Measurements from ENCODE around the gene PRKN. TPM values are rescaled to one million over a fixed set of nuclear protein-coding genes. Genes with fewer than 3 reads are reported as not detected.

The PRKN gene
- total RNA-seq, 1 experiment from 2014 or later = 0.46 TPM

DNA sequence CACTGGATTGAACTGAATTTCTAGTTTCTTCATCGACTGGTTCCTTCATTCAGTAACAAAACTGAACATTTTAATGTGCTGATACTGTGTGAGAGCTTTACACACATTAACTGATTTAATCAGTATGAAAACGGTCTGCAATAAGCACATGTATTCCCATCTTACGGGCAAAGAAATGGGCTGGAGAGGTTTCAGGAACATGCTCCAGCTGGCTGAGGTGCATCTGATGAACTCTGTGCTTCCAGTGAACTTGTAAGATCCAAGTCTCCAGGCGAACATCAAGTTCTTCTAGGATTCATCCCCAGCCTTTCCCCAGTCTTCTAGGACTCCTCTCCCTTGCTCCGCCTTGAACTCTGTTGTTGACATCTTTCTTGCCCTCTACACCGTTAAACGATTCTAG is 1233.0 kb downstream of the PRKN start:
- POLR2A ChIA-PET = no interaction called here
- intact Hi-C loops (cut with micrococcal nuclease; ENCODE audit: unreplicated experiment) = no loop called here
- in situ Hi-C loops (cut with HindIII; ENCODE audit: low pct_unique_long_range_greater_than_20kb, low sequenced_read_pairs) = no loop called here

DNA sequence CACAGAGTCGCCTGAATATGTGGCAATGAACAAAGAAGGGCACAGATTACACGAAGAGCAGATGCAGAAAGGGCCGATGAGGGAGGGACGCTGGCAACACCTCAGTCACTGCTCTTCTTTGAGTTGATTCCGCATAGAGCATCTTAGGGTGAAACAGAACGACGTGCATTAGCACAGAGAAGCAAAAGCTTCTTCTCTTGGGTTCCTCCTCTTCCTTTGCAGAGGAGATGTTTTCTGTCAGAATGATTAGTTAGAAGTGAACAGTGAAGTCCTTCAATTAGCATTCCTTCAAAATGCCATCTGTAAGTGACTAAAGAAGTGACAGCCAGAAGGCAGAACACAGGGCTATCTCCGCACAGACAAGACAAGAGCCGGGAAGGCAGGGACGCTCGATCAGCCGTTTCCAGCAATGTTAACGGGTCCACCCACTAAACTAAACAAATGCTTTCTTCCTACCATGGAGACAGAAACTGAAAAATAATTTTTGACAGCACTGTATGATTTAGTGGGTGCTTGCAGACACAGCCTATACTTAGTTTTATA is 1233.9 kb downstream of the PRKN start:
- H3K4me1 ChIP-seq (ENCODE audit: control insufficient read depth, insufficient read depth, low read length) = no peaks in the 10 kb centered on the region
- ChIA-PET POLR2A (no interaction called here), CTCF (no interaction called here)
- in situ Hi-C loops (cut with HindIII; ENCODE audit: low pct_unique_long_range_greater_than_20kb, low sequenced_read_pairs) = no loop called here
- no peaks in the 10 kb centered on the region for H3K36me3 ChIP-seq (ENCODE audit: control insufficient read depth, insufficient read depth, low read length)
- no TSS peak for BruUV-seq (replicated peaks)
- DNase-seq (ENCODE audit: low read depth, low spot score) = no peak
- intact Hi-C loops (cut with micrococcal nuclease; ENCODE audit: unreplicated experiment) = no loop called here
- H3K4me3 ChIP-seq (ENCODE audit: low read depth in 2 of 2, low read length in 2 of 2) = no peak overlapping the region
- TF ChIP-seq POLR2AphosphoS5 (IDR thresholded peaks at IDR 0.05; ENCODE audit: low read depth, low read length) = no peak
- TF ChIP-seq, protein P1, sequence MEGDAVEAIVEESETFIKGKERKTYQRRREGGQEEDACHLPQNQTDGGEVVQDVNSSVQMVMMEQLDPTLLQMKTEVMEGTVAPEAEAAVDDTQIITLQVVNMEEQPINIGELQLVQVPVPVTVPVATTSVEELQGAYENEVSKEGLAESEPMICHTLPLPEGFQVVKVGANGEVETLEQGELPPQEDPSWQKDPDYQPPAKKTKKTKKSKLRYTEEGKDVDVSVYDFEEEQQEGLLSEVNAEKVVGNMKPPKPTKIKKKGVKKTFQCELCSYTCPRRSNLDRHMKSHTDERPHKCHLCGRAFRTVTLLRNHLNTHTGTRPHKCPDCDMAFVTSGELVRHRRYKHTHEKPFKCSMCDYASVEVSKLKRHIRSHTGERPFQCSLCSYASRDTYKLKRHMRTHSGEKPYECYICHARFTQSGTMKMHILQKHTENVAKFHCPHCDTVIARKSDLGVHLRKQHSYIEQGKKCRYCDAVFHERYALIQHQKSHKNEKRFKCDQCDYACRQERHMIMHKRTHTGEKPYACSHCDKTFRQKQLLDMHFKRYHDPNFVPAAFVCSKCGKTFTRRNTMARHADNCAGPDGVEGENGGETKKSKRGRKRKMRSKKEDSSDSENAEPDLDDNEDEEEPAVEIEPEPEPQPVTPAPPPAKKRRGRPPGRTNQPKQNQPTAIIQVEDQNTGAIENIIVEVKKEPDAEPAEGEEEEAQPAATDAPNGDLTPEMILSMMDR (IDR thresholded peaks at IDR 0.05) = no peak
- TF ChIP-seq, protein P2, sequence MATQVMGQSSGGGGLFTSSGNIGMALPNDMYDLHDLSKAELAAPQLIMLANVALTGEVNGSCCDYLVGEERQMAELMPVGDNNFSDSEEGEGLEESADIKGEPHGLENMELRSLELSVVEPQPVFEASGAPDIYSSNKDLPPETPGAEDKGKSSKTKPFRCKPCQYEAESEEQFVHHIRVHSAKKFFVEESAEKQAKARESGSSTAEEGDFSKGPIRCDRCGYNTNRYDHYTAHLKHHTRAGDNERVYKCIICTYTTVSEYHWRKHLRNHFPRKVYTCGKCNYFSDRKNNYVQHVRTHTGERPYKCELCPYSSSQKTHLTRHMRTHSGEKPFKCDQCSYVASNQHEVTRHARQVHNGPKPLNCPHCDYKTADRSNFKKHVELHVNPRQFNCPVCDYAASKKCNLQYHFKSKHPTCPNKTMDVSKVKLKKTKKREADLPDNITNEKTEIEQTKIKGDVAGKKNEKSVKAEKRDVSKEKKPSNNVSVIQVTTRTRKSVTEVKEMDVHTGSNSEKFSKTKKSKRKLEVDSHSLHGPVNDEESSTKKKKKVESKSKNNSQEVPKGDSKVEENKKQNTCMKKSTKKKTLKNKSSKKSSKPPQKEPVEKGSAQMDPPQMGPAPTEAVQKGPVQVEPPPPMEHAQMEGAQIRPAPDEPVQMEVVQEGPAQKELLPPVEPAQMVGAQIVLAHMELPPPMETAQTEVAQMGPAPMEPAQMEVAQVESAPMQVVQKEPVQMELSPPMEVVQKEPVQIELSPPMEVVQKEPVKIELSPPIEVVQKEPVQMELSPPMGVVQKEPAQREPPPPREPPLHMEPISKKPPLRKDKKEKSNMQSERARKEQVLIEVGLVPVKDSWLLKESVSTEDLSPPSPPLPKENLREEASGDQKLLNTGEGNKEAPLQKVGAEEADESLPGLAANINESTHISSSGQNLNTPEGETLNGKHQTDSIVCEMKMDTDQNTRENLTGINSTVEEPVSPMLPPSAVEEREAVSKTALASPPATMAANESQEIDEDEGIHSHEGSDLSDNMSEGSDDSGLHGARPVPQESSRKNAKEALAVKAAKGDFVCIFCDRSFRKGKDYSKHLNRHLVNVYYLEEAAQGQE (IDR thresholded peaks at IDR 0.05; ENCODE audit: insufficient read depth in 1 of 2, low read depth in 2 of 2, low read length in 1 of 2) = no peak
- TF ChIP-seq SIN3A (IDR thresholded peaks at IDR 0.05; ENCODE audit: borderline replicate concordance, insufficient read depth, low read depth, low read length) = no peak
- no peak for TF ChIP-seq TCF7L2 (IDR thresholded peaks at IDR 0.05; ENCODE audit: low read depth, low read length)
- no peaks in the 10 kb centered on the region for H3K9me3 ChIP-seq (ENCODE audit: control insufficient read depth, insufficient read depth, low read depth, low read length)
- H3K27ac ChIP-seq (ENCODE audit: low read length) = no peak overlapping the region
- H3K27me3 ChIP-seq (ENCODE audit: control insufficient read depth, insufficient read depth, low read length) = no peaks in the 10 kb centered on the region
- ATAC-seq = no peak

More for the DNA sequence above, 1233.0 kb downstream of the PRKN start:
- DNase-seq (ENCODE audit: low read depth, low spot score) (no peak), ATAC-seq (no peak)
- CTCF ChIA-PET = no interaction called here
- no peak for TF ChIP-seq POLR2AphosphoS5 (IDR thresholded peaks at IDR 0.05; ENCODE audit: low read depth, low read length)
- no peak for TF ChIP-seq SIN3A (IDR thresholded peaks at IDR 0.05; ENCODE audit: borderline replicate concordance, insufficient read depth, low read depth, low read length)
- TF ChIP-seq, protein P2 (IDR thresholded peaks at IDR 0.05; ENCODE audit: insufficient read depth in 1 of 2, low read depth in 2 of 2, low read length in 1 of 2) = no peak
- no peak for TF ChIP-seq TCF7L2 (IDR thresholded peaks at IDR 0.05; ENCODE audit: low read depth, low read length)
- TF ChIP-seq, protein P1 (IDR thresholded peaks at IDR 0.05) = no peak
- no peaks in the 10 kb centered on the region for H3K27me3 ChIP-seq (ENCODE audit: control insufficient read depth, insufficient read depth, low read length)
- H3K9me3 ChIP-seq (ENCODE audit: control insufficient read depth, insufficient read depth, low read depth, low read length) = no peaks in the 10 kb centered on the region
- H3K36me3 ChIP-seq (ENCODE audit: control insufficient read depth, insufficient read depth, low read length) = no peaks in the 10 kb centered on the region
- H3K27ac ChIP-seq (ENCODE audit: low read length) = no peak overlapping the region
- H3K4me1 ChIP-seq (ENCODE audit: control insufficient read depth, insufficient read depth, low read length) = no peaks in the 10 kb centered on the region
- H3K4me3 ChIP-seq (ENCODE audit: low read depth in 2 of 2, low read length in 2 of 2) = no peak overlapping the region
- no TSS peak for BruUV-seq (replicated peaks)
